ENCODE measurements around the gene TPCN2.
A peak's percentile ranks its signal among the peaks of the same experiment; 100 is the strongest.
"Not testable (repeated sequence)": the region's sequence is repeated elsewhere in the genome, so short reads cannot be mapped to it uniquely, and the experiment has no call there.

Gene TPCN2

DNA sequence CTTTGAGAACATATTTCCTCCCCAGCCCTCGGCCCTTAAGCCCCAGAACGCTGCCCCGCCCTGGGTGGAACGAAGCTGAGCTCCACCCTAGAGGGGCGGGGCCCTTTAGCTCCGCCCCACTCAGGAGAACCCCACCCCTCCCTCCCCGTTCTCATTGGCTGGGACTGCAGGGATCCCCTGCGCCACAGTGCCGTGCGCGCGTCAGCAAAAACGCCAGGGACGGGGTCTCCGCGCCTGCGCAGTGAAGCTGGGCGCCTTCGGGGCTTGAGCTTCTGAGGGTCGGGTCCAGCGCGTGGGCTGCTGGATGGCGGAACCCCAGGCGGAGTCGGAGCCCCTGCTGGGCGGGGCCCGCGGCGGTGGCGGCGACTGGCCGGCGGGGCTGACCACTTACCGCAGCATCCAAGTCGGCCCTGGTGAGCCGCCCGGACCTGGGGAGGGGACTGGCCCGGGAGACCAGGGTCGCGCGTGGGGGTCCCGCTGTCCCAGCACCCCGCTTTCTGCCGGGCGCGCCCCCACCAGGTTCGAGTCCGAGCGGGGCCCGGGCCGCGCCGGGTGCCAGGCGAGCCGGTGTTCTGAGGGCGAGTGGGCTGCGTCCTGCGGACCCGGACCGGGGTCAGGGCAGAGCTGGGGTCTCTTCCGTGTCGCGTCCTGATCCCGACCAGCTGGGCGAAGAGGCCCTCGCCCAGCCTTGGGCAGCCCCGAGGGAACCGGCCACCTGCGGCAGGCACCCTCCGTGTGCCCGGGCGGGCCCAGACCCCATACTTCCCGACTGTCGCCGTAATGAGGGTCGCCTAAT lies at the start of gene TPCN2:
Gene TPCN2, plus strand, starts transcription at position 239 of the 796 bp plus-strand sequence. Its CDS starts 66 bp downstream, at position 305.
- Histone ChIP-seq H3K4me3 (ENCODE audit: low read length) (peak within 1 kb of the TSS; percentile 77), H3K27me3 (ENCODE audit: control insufficient read depth, insufficient read depth, low read length) (no peaks in the 10 kb centered on the region), H3K4me1 (ENCODE audit: control insufficient read depth, insufficient read depth, low read length) (peaks cover 36% of the 10 kb centered on the region), H3K36me3 (ENCODE audit: control insufficient read depth, insufficient read depth, low read length) (no peaks in the 10 kb centered on the region), H3K9ac (ENCODE audit: low read length) (peak within 1 kb of the TSS; percentile 74), H3K27ac (ENCODE audit: low read depth, low read length) (peak within 1 kb of the TSS; percentile 97)

DNA sequence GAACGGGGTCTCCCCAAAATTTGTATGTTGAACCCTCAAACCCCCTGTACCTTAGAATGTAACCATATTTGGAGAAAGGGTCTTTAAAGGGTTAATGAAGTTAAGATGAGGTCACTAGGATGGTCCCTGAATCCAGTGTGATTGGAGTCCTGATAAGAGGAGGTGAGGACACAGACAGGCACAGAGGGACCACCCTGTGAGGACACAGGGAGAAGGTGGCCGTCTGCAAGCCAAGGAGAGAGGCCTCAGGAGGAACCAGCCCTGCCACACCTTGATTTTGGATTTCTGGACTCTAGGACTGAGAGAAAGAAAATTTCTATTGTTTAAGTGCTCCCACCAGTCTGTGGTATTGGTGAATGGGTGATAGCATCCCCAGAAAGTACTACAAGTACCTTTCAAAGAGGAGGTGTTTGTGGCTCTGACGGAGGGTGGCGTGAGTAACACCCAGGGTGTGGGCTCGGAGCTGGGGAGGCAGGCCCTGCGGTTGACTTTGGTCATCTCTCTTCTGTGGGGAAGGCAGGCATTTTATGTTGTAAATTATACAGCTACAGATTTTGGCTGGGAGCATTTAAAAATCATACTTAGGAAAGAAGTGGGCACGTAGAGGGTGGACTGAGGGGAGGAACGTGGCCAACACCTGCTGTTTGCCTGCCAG lies 49.5 kb upstream of the TPCN2 start:
- H3K27me3 ChIP-seq (ENCODE audit: control insufficient read depth, insufficient read depth, low read length), result no peaks in the 10 kb centered on the region
- H3K4me1 ChIP-seq (ENCODE audit: control insufficient read depth, insufficient read depth, low read length), result peaks cover 60% of the 10 kb centered on the region
- H3K36me3 ChIP-seq (ENCODE audit: control insufficient read depth, insufficient read depth, low read length), result peaks cover 8% of the 10 kb centered on the region
- H3K27ac ChIP-seq (ENCODE audit: low read depth, low read length), result peak overlapping the region; percentile 94
- H3K9ac ChIP-seq (ENCODE audit: low read length), result no peak overlapping the region
- H3K4me3 ChIP-seq (ENCODE audit: low read length), result no peak overlapping the region

DNA sequence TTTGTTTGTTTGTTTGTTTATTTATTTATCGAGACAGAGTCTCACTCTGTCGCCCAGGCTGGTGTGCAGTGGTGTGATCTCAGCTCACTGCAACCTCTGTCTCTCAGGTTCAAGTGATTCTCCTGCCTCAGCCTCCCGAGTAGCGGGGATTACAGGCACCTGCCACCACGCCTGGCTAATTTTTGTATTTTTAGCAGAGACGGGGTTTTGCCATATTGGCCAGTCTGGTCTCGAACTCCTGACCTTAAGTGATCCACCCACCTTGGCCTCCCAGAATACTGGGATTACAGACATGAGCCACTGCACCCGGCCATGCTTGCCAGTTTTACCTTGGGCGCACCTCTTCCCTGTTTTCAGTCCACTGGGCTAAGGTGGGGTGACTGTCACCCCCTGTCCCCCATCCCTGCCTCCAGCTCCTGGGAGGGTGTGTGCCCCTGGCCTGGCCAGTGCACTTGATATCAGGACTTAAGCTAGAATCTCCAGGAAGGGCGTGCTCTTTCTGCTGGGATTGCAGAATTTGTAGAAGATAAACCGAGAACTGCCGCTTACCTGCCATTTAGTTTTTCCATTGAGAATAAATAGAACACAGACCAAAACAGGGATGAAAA lies 48.9 kb upstream of the TPCN2 start:
- Histone ChIP-seq H3K36me3 (ENCODE audit: control insufficient read depth, insufficient read depth, low read length) (peaks cover 13% of the 10 kb centered on the region), H3K4me1 (ENCODE audit: control insufficient read depth, insufficient read depth, low read length) (peaks cover 66% of the 10 kb centered on the region), H3K27ac (ENCODE audit: low read depth, low read length) (peak overlapping the region; percentile 94)
- H3K4me3 ChIP-seq (ENCODE audit: low read length); H3K9ac ChIP-seq (ENCODE audit: low read length); H3K27me3 ChIP-seq (ENCODE audit: control insufficient read depth, insufficient read depth, low read length): not testable (repeated sequence)

DNA sequence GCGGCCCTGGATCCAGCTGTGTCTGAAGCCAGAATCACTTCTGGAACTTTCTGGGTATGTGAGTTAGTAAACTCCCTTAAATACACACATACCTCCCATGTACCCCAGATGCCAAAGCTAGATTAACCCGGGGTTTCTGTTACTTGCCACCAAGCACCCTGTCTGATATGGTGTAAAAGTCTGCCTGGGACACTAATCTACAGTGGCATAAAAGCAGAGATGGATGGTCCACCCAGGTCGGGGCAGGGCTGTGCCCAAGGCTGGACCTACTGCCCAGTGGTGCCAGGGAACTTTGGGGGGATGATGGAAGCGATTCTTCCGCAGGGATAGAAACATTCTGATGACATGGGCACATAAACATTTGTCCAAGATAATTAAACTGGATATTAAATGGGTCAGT lies 48.3 kb upstream of the TPCN2 start:
- Histone ChIP-seq H3K27ac (ENCODE audit: low read depth, low read length) (peak overlapping the region; percentile 94), H3K36me3 (ENCODE audit: control insufficient read depth, insufficient read depth, low read length) (peaks cover 17% of the 10 kb centered on the region), H3K27me3 (ENCODE audit: control insufficient read depth, insufficient read depth, low read length) (no peaks in the 10 kb centered on the region), H3K9ac (ENCODE audit: low read length) (no peak overlapping the region), H3K4me1 (ENCODE audit: control insufficient read depth, insufficient read depth, low read length) (peaks cover 71% of the 10 kb centered on the region), H3K4me3 (ENCODE audit: low read length) (no peak overlapping the region)

DNA sequence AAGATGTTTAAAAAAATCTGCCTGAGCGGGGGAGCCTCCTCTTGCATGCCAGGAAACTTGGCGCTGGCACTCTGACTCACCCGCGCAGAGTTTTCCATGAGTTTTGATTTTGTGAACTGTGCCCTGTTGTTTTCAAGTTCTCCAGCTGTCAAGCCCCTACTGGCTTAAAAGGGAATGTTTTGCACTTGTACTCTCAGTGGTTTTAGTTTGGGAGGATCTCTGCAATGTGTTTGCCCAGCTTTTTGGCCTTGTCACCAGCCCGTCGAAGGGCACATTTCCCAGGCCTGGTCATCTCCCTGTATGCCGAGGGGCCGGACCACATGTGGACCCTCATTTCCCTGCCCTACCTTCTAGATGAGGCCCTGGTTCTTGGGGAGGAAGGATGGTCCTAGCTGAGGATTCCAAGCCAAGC lies 47.9 kb upstream of the TPCN2 start:
- peaks cover 17% of the 10 kb centered on the region for H3K36me3 ChIP-seq (ENCODE audit: control insufficient read depth, insufficient read depth, low read length)

DNA sequence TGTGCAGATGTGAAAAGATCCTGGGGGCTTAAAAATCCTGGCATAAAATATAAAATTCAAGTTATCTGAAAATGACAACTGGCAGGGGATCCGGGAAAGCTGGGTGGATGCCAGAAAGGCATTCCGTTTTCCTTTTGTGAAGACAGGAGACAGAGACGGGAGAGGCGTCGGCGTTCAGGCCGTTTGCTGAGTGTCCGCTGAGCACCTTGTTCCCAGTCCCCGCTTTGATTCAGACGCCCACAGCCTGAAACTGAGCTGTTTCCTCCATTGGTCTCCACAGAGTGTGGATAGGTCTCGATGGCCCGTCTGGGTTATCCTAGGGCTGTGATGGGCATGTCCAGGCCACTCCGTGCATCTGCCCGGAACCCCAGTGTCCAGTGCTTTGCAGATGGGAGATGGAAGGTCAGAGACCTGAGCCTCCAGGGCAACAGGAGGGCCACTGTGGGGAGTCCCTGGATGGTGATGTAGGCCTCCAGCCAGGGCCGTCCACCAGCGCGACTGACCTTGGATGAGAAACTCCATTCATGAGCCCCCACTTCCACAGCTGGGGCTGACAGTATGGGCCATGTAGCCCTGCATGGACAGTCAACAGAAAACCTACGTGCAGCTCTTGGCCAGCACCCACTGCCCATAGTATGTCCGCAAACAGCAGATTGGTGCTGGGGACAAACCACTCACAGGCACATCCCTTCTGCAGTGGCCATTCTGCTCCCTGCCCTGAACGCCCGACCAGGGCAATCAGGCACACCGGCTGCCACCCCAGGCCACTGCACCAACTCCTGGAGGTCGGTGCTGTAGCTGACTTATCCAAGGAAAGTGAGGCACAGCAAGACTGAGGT lies 47.3 kb upstream of the TPCN2 start:
- Histone ChIP-seq H3K9ac (ENCODE audit: low read length) (no peak overlapping the region), H3K27me3 (ENCODE audit: control insufficient read depth, insufficient read depth, low read length) (no peaks in the 10 kb centered on the region), H3K27ac (ENCODE audit: low read depth, low read length) (peak overlapping the region; percentile 99), H3K36me3 (ENCODE audit: control insufficient read depth, insufficient read depth, low read length) (peaks cover 17% of the 10 kb centered on the region), H3K4me1 (ENCODE audit: control insufficient read depth, insufficient read depth, low read length) (peaks cover 80% of the 10 kb centered on the region), H3K4me3 (ENCODE audit: low read length) (no peak overlapping the region)

More for the DNA sequence above, 47.9 kb upstream of the TPCN2 start:
- H3K27ac ChIP-seq (ENCODE audit: low read depth, low read length), result peak overlapping the region; percentile 99
- H3K4me3 ChIP-seq (ENCODE audit: low read length), result no peak overlapping the region
- no peak overlapping the region for H3K9ac ChIP-seq (ENCODE audit: low read length)
- H3K4me1 ChIP-seq (ENCODE audit: control insufficient read depth, insufficient read depth, low read length), result peaks cover 76% of the 10 kb centered on the region
- H3K27me3 ChIP-seq (ENCODE audit: control insufficient read depth, insufficient read depth, low read length), result no peaks in the 10 kb centered on the region

DNA sequence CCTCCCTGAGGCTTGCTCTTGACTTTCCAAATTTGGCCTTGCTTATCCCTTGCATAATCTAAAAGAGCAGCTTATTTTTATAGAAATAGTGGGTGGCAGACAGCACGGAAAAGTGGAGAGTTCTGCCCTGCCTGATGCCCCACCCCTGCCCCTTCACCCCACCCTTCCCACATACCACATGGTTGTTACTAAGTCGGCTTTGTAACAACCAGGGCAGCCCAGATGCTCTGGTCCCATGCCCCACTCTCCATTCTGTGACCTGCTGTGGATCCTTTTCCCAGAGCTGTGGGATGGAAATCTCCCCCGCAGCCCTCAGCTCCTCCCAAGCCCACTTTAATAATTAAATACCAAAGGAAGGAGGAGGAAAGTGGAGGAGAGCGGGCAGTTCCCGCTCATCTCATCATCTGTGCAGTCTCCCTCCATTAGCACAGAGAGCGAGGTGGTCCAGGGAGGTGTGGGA lies 46.6 kb upstream of the TPCN2 start:
- peaks cover 84% of the 10 kb centered on the region for H3K4me1 ChIP-seq (ENCODE audit: control insufficient read depth, insufficient read depth, low read length)
- no peaks in the 10 kb centered on the region for H3K27me3 ChIP-seq (ENCODE audit: control insufficient read depth, insufficient read depth, low read length)
- peak overlapping the region; percentile 21 for H3K9ac ChIP-seq (ENCODE audit: low read length)
- peak overlapping the region; percentile 99 for H3K27ac ChIP-seq (ENCODE audit: low read depth, low read length)
- H3K36me3 ChIP-seq (ENCODE audit: control insufficient read depth, insufficient read depth, low read length), result peaks cover 21% of the 10 kb centered on the region
- H3K4me3 ChIP-seq (ENCODE audit: low read length), result no peak overlapping the region

DNA sequence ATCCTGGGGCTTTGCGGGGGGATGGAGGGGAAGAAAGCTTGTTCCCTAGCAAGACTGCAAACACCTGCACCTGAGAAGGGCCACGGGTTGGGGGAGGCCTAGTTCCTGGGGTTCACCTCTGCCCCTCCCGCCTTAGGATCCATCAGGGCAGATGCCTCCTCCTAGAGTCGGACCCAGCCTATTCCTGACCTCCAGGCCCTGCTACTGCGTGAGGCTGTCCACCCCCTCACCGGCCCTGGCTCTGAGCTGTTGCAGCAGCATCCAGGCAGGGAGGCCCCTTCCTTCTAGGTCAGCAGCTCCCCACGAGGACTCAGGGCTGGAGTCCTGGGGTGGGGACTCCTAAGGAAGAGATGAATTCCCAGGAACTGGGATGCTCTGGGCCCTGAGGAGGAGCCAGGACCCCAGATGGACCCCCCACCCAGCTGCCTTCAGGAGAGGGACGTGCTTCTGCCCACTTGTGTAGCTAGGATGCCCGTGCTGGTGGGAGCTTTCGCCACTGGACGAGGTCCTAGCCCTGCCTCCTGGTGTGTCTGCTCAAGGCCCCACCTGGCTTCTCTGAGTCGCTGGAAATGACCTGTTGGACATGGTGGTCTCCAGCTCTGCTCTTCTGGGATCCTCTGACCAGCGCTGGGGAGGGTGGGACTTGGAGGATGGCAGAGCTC lies 46.0 kb upstream of the TPCN2 start:
- H3K9ac ChIP-seq (ENCODE audit: low read length), result no peak overlapping the region
- H3K27ac ChIP-seq (ENCODE audit: low read depth, low read length), result peak overlapping the region; percentile 99
- no peak overlapping the region for H3K4me3 ChIP-seq (ENCODE audit: low read length)
- H3K27me3 ChIP-seq (ENCODE audit: control insufficient read depth, insufficient read depth, low read length), result no peaks in the 10 kb centered on the region
- H3K36me3 ChIP-seq (ENCODE audit: control insufficient read depth, insufficient read depth, low read length), result peaks cover 25% of the 10 kb centered on the region
- peaks cover 90% of the 10 kb centered on the region for H3K4me1 ChIP-seq (ENCODE audit: control insufficient read depth, insufficient read depth, low read length)

DNA sequence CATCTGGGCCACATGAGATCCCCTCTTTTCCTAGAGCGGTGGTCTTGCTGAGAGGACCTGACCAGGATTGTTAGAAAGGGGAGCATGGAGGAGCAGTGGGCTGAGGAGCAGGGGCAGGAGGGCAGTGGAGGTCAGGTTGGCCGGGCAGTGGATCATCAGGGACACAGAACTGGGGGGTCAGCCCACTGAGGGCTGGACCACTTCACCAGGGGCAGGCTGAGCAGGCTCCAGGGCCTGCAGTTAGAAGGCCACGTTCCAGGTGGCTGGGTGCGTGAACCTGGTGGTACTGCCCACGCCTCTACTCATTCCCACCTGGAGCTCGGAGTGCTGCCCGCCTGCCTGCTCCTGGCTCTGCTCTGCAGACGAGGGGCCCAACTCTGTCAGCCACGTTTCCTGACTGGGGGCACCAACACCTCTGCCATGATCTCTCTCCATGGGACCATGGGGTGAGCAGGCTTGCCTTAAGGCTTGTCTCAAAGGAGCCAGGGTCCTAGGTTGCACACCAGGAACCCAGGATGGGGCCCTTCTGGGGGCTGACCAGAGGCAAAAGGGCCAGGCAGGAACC lies 45.3 kb upstream of the TPCN2 start:
- no peak overlapping the region for H3K4me3 ChIP-seq (ENCODE audit: low read length)
- peaks cover 25% of the 10 kb centered on the region for H3K36me3 ChIP-seq (ENCODE audit: control insufficient read depth, insufficient read depth, low read length)
- H3K4me1 ChIP-seq (ENCODE audit: control insufficient read depth, insufficient read depth, low read length), result peaks cover 90% of the 10 kb centered on the region
- peak overlapping the region; percentile 99 for H3K27ac ChIP-seq (ENCODE audit: low read depth, low read length)
- H3K27me3 ChIP-seq (ENCODE audit: control insufficient read depth, insufficient read depth, low read length), result no peaks in the 10 kb centered on the region
- H3K9ac ChIP-seq (ENCODE audit: low read length), result no peak overlapping the region

DNA sequence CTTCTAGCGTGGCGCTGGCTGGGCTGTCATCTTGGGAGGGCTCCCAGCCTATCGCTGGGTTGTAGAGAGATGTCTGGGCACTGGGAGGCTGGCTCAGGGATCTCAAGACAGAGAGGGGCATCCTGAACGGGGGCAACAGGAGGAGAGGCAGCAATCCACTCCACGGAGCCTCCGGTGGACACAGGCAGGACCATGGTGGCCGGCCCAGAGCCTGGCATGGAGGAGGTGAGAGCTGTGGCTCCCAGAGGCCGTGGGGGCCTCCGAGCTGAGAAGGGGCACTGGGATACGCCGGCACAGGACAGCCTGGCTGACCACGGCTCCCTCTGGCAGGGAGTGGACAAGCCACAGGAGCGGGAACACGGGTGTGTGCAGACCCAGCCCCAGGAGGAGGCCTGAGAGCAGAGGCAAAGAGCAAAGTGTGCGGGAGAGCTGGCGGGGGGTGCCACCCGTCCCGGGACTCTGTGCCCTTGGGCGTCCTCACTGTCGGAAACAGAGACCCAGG lies 44.8 kb upstream of the TPCN2 start:
- Histone ChIP-seq H3K4me1 (ENCODE audit: control insufficient read depth, insufficient read depth, low read length) (peaks cover 90% of the 10 kb centered on the region), H3K9ac (ENCODE audit: low read length) (no peak overlapping the region), H3K4me3 (ENCODE audit: low read length) (no peak overlapping the region), H3K27ac (ENCODE audit: low read depth, low read length) (peak overlapping the region; percentile 99), H3K36me3 (ENCODE audit: control insufficient read depth, insufficient read depth, low read length) (peaks cover 25% of the 10 kb centered on the region), H3K27me3 (ENCODE audit: control insufficient read depth, insufficient read depth, low read length) (no peaks in the 10 kb centered on the region)

DNA sequence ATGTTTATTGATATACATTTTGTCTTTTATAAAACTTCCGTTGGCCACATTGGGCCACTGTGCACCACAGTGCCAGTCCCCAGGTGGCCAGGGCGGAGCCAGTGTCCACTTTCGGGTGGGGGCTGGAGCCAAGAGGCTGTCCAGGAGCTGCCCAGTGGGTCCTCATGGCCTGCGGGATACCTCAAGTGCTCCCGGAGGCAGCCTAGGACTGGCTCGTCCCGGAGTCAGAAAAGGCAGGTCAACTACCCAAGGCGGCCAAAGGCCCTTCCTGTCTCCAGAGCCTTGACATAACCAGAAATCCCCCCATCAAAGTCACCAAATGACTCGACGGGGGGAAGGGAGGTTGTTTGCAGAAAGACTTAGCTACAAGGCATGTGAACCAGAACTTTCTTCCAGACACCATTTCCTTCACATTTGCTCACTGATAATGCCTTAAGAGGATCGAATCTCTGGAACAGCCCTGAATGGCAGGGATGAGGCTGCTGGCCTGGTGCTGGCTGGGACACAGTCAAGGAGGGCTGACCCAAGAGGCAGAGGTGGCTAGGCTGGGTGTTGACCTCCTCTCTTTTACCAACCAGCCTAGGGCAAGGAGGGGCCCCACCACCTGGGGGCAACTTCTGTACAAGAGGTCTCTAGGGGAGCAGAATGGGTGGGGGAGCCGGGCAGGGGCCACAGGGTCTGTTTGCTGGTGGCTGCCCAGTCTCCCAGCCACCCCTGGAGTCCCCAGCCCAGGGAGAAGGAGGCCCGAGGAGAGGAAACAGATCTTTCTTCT lies 44.1 kb upstream of the TPCN2 start:
- no peaks in the 10 kb centered on the region for H3K27me3 ChIP-seq (ENCODE audit: control insufficient read depth, insufficient read depth, low read length)
- no peak overlapping the region for H3K9ac ChIP-seq (ENCODE audit: low read length)
- H3K4me1 ChIP-seq (ENCODE audit: control insufficient read depth, insufficient read depth, low read length), result peaks cover 89% of the 10 kb centered on the region
- H3K36me3 ChIP-seq (ENCODE audit: control insufficient read depth, insufficient read depth, low read length), result peaks cover 25% of the 10 kb centered on the region
- H3K27ac ChIP-seq (ENCODE audit: low read depth, low read length), result peak overlapping the region; percentile 99
- no peak overlapping the region for H3K4me3 ChIP-seq (ENCODE audit: low read length)

All from rectal smooth muscle tissue (tissue), 1 donor.